Osteocyte (in vitro differentiated cells): ENCODE measurements around the gene TIGIT. TPM values are rescaled to one million over a fixed set of nuclear protein-coding genes. Genes with fewer than 3 reads are reported as not detected.

ENCODE experiments used
- DNase-seq: peaks from one replicate; pipeline ENCODE4 v3.0.0; 2021; ENCODE audit warnings: mixed read lengths; ENCODE audit not compliant: unreplicated experiment; ENCODE audit errors: extremely low spot score
- H3K27ac Mint-ChIP-seq: one replicate; pipeline ENCODE4 v1.8.0; 2021; ENCODE audit warnings: mild to moderate bottlenecking, mixed read lengths; ENCODE audit not compliant: unreplicated experiment
- H3K27me3 Mint-ChIP-seq: one replicate; pipeline ENCODE4 v1.8.0; 2021; ENCODE audit warnings: mixed read lengths; ENCODE audit not compliant: unreplicated experiment
- H3K36me3 Mint-ChIP-seq: one replicate; pipeline ENCODE4 v1.8.0; 2021; ENCODE audit warnings: mixed read lengths; ENCODE audit not compliant: unreplicated experiment
- H3K4me1 Mint-ChIP-seq: one replicate; pipeline ENCODE4 v1.8.0; 2021; ENCODE audit warnings: mixed read lengths; ENCODE audit not compliant: unreplicated experiment
- H3K4me3 Mint-ChIP-seq: one replicate; pipeline ENCODE4 v1.8.0; 2021; ENCODE audit warnings: mild to moderate bottlenecking, moderate library complexity, mixed read lengths; ENCODE audit not compliant: unreplicated experiment
- H3K9me3 Mint-ChIP-seq: one replicate; pipeline ENCODE4 v1.8.0; 2021; ENCODE audit warnings: mixed read lengths; ENCODE audit not compliant: unreplicated experiment
- CTCF ChIP-seq: fragments of 200-600 bp; sonication (generic); IDR thresholded peaks from 2 replicates; pipeline ENCODE4 v1.5.0; 2021; ENCODE audit warnings: antibody characterized with exemption, mild to moderate bottlenecking, moderate library complexity
- total RNA-seq: library from RNA; stranded (reverse); gene quantifications from 2 replicates; pipeline ENCODE4 v1.2.1, GENCODE V29; 2021

Gene TIGIT
- total RNA-seq, 1 donor from 2014 or later = not detected

- no peaks in the 10 kb centered on the region for H3K36me3 Mint-ChIP-seq
- no peak overlapping the region for H3K4me3 Mint-ChIP-seq
- peaks cover 10% of the 10 kb centered on the region for H3K27me3 Mint-ChIP-seq
- H3K4me1 Mint-ChIP-seq = no peaks in the 10 kb centered on the region
- DNase-seq = no peak
- H3K9me3 Mint-ChIP-seq = no peaks in the 10 kb centered on the region
- TF ChIP-seq CTCF = no peak
- H3K27ac Mint-ChIP-seq = no peak overlapping the region
Measured at GRCh38 chr3:114299941-114300624, 6.3 kb downstream of the TIGIT start.

DNA sequence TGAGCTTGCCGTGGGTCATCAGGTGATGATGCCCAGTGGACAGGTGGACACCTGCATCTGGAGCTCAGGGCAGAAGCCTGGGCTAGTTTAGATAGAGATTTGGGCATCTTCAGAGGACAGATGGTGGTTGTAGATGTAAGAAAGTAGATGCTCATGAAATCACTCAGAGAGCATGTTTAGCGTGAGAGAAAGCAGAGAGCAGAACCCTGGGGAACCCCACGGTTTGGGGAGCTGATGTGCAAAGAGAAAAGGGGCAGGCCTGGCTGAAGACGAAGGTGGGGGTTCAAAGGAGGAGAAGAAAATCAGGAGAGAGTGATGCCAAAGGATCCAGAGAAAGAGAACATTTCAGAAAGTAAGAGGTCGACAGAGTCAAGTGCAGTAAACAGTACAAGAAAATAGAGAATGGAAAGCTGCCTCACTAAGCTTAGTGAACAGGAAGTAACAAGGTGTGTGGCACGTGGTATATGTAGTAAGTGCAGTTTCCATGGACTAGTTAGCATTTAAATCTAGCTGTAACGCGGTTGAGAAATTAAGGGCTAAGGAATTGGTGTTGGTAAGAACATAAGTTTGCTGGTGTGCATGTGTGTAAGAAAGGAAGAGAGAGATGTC lies 13.5 kb downstream of the TIGIT start:
- DNase-seq = no peak
- Mint-ChIP-seq H3K36me3 (no peaks in the 10 kb centered on the region), H3K4me3 (no peak overlapping the region), H3K4me1 (no peaks in the 10 kb centered on the region), H3K27ac (no peak overlapping the region), H3K27me3 (peaks cover 6% of the 10 kb centered on the region), H3K9me3 (no peaks in the 10 kb centered on the region)
- no peak for TF ChIP-seq CTCF

DNA sequence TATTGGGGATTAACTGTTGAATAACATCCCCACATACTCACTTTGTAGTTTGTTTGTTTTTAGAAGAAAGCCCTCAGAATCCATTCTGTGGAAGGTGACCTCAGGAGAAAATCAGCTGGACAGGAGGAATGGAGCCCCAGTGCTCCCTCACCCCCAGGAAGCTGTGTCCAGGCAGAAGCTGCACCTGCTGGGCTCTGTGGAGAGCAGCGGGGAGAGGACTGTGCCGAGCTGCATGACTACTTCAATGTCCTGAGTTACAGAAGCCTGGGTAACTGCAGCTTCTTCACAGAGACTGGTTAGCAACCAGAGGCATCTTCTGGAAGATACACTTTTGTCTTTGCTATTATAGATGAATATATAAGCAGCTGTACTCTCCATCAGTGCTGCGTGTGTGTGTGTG lies 14.0 kb downstream of the TIGIT start:
- no peak overlapping the region for H3K27ac Mint-ChIP-seq
- no peaks in the 10 kb centered on the region for H3K36me3 Mint-ChIP-seq
- no peak for TF ChIP-seq CTCF
- peaks cover 6% of the 10 kb centered on the region for H3K27me3 Mint-ChIP-seq
- no peaks in the 10 kb centered on the region for H3K9me3 Mint-ChIP-seq
- no peaks in the 10 kb centered on the region for H3K4me1 Mint-ChIP-seq
- H3K4me3 Mint-ChIP-seq = no peak overlapping the region
- DNase-seq = no peak

DNA sequence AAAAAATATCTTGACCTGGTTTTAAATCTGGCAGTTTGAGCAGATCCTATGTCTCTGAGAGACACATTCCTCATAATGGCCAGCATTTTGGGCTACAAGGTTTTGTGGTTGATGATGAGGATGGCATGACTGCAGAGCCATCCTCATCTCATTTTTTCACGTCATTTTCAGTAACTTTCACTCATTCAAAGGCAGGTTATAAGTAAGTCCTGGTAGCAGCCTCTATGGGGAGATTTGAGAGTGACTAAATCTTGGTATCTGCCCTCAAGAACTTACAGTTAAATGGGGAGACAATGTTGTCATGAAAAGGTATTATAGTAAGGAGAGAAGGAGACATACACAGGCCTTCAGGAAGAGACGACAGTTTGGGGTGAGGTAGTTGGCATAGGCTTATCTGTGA lies 14.5 kb downstream of the TIGIT start:
- H3K4me3 Mint-ChIP-seq = no peak overlapping the region
- no peak for DNase-seq
- H3K36me3 Mint-ChIP-seq = no peaks in the 10 kb centered on the region
- H3K27me3 Mint-ChIP-seq = peaks cover 6% of the 10 kb centered on the region
- no peak overlapping the region for H3K27ac Mint-ChIP-seq
- H3K4me1 Mint-ChIP-seq = no peaks in the 10 kb centered on the region
- H3K9me3 Mint-ChIP-seq = no peaks in the 10 kb centered on the region
- TF ChIP-seq CTCF = no peak

DNA sequence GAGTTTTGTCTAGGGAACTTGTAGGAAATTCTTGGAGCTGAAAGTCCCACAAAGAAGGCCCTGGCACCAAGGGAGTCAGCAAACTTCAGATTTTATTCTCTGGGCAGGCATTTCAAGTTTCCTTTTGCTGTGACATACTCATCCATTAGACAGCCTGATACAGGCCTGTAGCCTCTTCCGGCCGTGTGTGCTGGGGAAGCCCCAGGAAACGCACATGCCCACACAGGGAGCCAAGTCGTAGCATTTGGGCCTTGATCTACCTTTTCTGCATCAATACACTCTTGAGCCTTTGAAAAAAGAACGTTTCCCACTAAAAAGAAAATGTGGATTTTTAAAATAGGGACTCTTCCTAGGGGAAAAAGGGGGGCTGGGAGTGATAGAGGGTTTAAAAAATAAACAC lies 15.0 kb downstream of the TIGIT start:
- H3K4me3 Mint-ChIP-seq = no peak overlapping the region
- TF ChIP-seq CTCF = no peak
- H3K36me3 Mint-ChIP-seq = no peaks in the 10 kb centered on the region
- no peaks in the 10 kb centered on the region for H3K4me1 Mint-ChIP-seq
- no peak overlapping the region for H3K27ac Mint-ChIP-seq
- peaks cover 6% of the 10 kb centered on the region for H3K27me3 Mint-ChIP-seq
- DNase-seq = no peak
- no peaks in the 10 kb centered on the region for H3K9me3 Mint-ChIP-seq
